Gastroesophageal sphincter (tissue), 4 donors: ENCODE measurements around the gene PVALB. TPM values are rescaled to one million over a fixed set of nuclear protein-coding genes. Genes with fewer than 3 reads are reported as not detected.

ENCODE experiments used
- ATAC-seq: fragments of 150-250 bp; one replicate; pipeline ENCODE4 v1.9.1; 2016; ENCODE audit warnings: mild to moderate bottlenecking, moderate library complexity
- H3K27ac ChIP-seq, 4 donors: fragments of 200-600 bp; sonication (generic) in 3 of 4; 1 replicate in 3 of 4; 2 replicates in 1 of 4; pipeline ENCODE4 v1.5.1; 2016 to 2019
- H3K27me3 ChIP-seq: fragments of 200-600 bp; sonication (generic); one replicate; pipeline ENCODE4 v1.5.1; 2019
- H3K36me3 ChIP-seq, 2 donors: fragments of 200-600 bp; sonication (generic); one replicate each; pipeline ENCODE4 v1.5.1; 2019; ENCODE audit warnings: control low read depth in 1 of 2
- H3K4me1 ChIP-seq, 3 donors: fragments of 200-600 bp; sonication (generic); 1 replicate in 2 of 3; 2 replicates in 1 of 3; pipeline ENCODE4 v1.5.1; 2016 to 2019; ENCODE audit warnings: control low read depth in 2 of 3
- H3K4me3 ChIP-seq, 2 donors: fragments of 200-600 bp; sonication (generic); one replicate each; pipeline ENCODE4 v1.5.1; 2019; ENCODE audit warnings: mild to moderate bottlenecking in 1 of 2, moderate library complexity in 1 of 2
- H3K9me3 ChIP-seq, 3 donors: fragments of 200-600 bp; sonication (generic); one replicate each; pipeline ENCODE4 v1.5.1; 2017 to 2019; ENCODE audit warnings: control low read depth in 2 of 3
- EP300 ChIP-seq: sonication (generic); formaldehyde crosslinking; IDR thresholded peaks from one replicate; pipeline ENCODE4 v1.6.1; 2017; ENCODE audit warnings: antibody characterized with exemption, mild to moderate bottlenecking
- POLR2A ChIP-seq, 2 donors: fragments of 450-650 bp; IDR thresholded peaks; one replicate each; pipeline ENCODE4 v1.6.1; 2017; ENCODE audit warnings: antibody characterized with exemption in 2 of 2, mild to moderate bottlenecking in 2 of 2, moderate library complexity in 1 of 2
- POLR2AphosphoS5 ChIP-seq: sonication (generic); formaldehyde crosslinking; IDR thresholded peaks from one replicate; pipeline ENCODE4 v1.6.1; 2017; ENCODE audit warnings: antibody characterized with exemption
- WGBS, 2 donors: methylation state at CpG; one replicate each; pipeline ENCODE4 v1.1.5; 2018; ENCODE audit warnings: low coverage in 1 of 2; 5-methylcytosine and 5-hydroxymethylcytosine counted together
- total RNA-seq, 4 donors: library from RNA; depleted of rRNA; stranded (reverse); fragments of >200 nt; gene quantifications; one replicate each; pipeline ENCODE4 v1.1.0, GENCODE V29; 2016
- TF ChIP-seq, protein P1 (sequence below), 4 experiments: fragments of 200-600 bp in 2 of 4; fragments of 450-650 bp in 2 of 4; sonication (generic) in 1 of 4; IDR thresholded peaks; one replicate each; pipeline ENCODE4 v1.5.1; 2017 to 2019; ENCODE audit warnings: antibody characterized with exemption in 4 of 4, mild to moderate bottlenecking in 2 of 4, moderate library complexity in 2 of 4

Gene PVALB
- total RNA-seq, 4 donors from 2014 or later, result not detected

DNA sequence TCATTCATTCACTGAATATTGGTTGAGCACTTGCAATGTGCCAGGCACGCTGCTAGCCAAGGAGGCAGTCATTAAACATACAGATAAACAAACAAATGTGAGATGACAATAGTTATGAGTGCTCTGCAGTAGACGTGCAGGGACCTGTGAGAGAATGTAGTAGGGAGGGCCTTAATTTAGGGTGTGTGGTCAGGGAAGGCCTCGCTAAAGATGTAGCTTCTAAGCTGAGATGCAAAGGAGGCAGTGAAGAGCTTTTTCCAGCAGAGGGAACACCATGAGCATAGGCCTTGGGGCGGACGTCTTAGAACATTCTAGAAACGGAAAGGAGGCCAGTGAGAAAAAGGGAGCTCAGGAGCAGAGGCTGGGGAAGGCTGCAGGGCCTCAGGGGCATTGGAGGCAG, 43.2 kb upstream of the PVALB start:
- H3K4me3 ChIP-seq, result no peak overlapping the region

GRCh38 chr22:36858966-36859365, 42.1 kb upstream of the PVALB start:
- WGBS, 2 donors, result 78 to 82% methylated on average over 2 of the region's 2 CpGs
- no peaks in the 10 kb centered on the region for H3K36me3 ChIP-seq
- H3K4me3 ChIP-seq, result no peak overlapping the region
- ATAC-seq, result no peak
- TF ChIP-seq POLR2A (IDR thresholded peaks at IDR 0.05) (no peak), POLR2AphosphoS5 (no peak), EP300 (no peak)
- TF ChIP-seq, protein P1, sequence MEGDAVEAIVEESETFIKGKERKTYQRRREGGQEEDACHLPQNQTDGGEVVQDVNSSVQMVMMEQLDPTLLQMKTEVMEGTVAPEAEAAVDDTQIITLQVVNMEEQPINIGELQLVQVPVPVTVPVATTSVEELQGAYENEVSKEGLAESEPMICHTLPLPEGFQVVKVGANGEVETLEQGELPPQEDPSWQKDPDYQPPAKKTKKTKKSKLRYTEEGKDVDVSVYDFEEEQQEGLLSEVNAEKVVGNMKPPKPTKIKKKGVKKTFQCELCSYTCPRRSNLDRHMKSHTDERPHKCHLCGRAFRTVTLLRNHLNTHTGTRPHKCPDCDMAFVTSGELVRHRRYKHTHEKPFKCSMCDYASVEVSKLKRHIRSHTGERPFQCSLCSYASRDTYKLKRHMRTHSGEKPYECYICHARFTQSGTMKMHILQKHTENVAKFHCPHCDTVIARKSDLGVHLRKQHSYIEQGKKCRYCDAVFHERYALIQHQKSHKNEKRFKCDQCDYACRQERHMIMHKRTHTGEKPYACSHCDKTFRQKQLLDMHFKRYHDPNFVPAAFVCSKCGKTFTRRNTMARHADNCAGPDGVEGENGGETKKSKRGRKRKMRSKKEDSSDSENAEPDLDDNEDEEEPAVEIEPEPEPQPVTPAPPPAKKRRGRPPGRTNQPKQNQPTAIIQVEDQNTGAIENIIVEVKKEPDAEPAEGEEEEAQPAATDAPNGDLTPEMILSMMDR (IDR thresholded peaks at IDR 0.05), result no peak
- H3K4me1 ChIP-seq, result peaks cover 0 to 12% (median 0%) of the 10 kb centered on the region in 3 donors
- peaks cover 25% of the 10 kb centered on the region for H3K27me3 ChIP-seq
- no peak overlapping the region for H3K27ac ChIP-seq
- no peaks in the 10 kb centered on the region for H3K9me3 ChIP-seq

More for the DNA sequence above, 43.2 kb upstream of the PVALB start:
- Histone ChIP-seq H3K27me3 (peaks cover 20% of the 10 kb centered on the region), H3K27ac (no peak overlapping the region), H3K36me3 (no peaks in the 10 kb centered on the region), H3K4me1 (peaks cover 0 to 12% (median 0%) of the 10 kb centered on the region in 3 donors), H3K9me3 (no peaks in the 10 kb centered on the region)
- WGBS, 2 donors, result 77% methylated on average over 6 of the region's 6 CpGs; no CpG with 5 or more reads in 1 of the 2 donors
- no peak for ATAC-seq
- TF ChIP-seq, protein P1 (IDR thresholded peaks at IDR 0.05), result no peak
- TF ChIP-seq POLR2AphosphoS5 (no peak), EP300 (no peak), POLR2A (IDR thresholded peaks at IDR 0.05) (no peak)

- no peak for ATAC-seq
- Histone ChIP-seq H3K27me3 (peaks cover 32% of the 10 kb centered on the region), H3K27ac (no peak overlapping the region), H3K36me3 (no peaks in the 10 kb centered on the region), H3K4me1 (peaks cover 0 to 17% (median 0%) of the 10 kb centered on the region in 3 donors), H3K4me3 (no peak overlapping the region), H3K9me3 (no peaks in the 10 kb centered on the region)
- TF ChIP-seq POLR2A (IDR thresholded peaks at IDR 0.05) (no peak), POLR2AphosphoS5 (no peak), EP300 (no peak)
- TF ChIP-seq, protein P1 (IDR thresholded peaks at IDR 0.05), result no peak
- WGBS, 2 donors, result 37 to 53% methylated on average over 2 to 8 of the region's 9 CpGs
Observed at GRCh38 chr22:36858156-36858555, 41.3 kb upstream of the PVALB start.

DNA sequence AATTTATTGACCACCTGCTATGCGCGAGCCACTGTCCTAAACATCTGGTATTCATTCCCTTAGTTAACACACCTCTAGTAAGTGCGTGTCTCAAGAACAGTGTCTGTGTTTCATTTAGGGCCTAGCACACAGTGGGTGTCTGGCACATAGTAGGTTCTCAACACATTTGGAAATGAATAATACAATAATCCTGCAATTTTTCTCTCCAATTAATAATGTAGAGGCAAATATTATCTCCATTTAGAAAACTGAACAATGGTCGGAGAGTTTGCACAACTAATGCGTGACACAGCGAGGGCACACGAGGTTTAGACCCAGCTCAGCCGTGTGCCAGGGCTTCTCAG, 39.9 kb upstream of the PVALB start:
- Histone ChIP-seq H3K4me3 (no peak overlapping the region), H3K27ac (no peak overlapping the region), H3K4me1 (peaks cover 0 to 18% (median 0%) of the 10 kb centered on the region in 3 donors), H3K36me3 (no peaks in the 10 kb centered on the region), H3K27me3 (peaks cover 40% of the 10 kb centered on the region), H3K9me3 (peaks cover 0 to 4% (median 0%) of the 10 kb centered on the region in 3 donors)
- WGBS, 2 donors, result 51 to 76% methylated on average over 4 to 5 of the region's 8 CpGs
- no peak for ATAC-seq
- TF ChIP-seq EP300, result no peak
- no peak for TF ChIP-seq POLR2A (IDR thresholded peaks at IDR 0.05)
- TF ChIP-seq, protein P1 (IDR thresholded peaks at IDR 0.05), result no peak
- TF ChIP-seq POLR2AphosphoS5, result no peak

DNA sequence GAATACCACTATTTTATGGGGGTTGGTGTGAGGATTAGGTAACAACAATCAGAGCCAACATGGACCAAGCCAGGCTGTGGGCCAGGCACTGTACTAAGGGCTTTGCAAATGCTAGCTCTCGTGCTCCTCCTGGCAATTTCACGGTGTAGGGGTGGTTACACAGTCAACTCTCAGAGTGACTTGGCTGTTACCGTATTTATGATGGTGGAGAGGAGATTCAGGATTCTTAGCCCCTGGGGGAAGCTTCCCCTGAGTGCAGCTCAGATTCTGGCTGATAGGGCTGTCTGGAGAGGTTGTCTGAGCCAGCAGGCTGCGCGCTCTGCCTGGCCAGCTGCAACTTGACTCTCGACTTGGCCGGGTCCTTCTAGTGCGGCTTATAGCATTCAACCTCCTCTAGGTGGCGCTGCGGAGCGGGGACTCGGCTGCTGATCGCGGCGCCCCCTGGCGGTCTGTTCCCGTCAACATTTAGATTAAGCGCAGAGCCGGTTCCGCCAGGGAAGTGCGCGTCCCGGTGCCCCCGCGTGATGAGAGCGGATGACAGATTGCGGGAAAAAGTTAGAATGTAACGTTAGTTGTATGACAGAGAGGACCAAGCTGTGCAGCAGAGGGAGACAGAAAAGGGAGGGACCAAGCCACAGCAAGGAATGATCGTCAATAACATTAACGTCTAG, 39.4 kb upstream of the PVALB start:
- Histone ChIP-seq H3K9me3 (peaks cover 0 to 4% (median 0%) of the 10 kb centered on the region in 3 donors), H3K27ac (no peak overlapping the region), H3K4me1 (peaks cover 0 to 18% (median 0%) of the 10 kb centered on the region in 3 donors), H3K36me3 (no peaks in the 10 kb centered on the region), H3K4me3 (no peak overlapping the region), H3K27me3 (peaks cover 45% of the 10 kb centered on the region)
- peak; percentile 18 for TF ChIP-seq POLR2AphosphoS5
- TF ChIP-seq POLR2A (IDR thresholded peaks at IDR 0.05), result no peak
- TF ChIP-seq, protein P1 (IDR thresholded peaks at IDR 0.05), result peak; percentile 99 to 100 (median 100)
- no peak for TF ChIP-seq EP300
- peak; percentile 88 for ATAC-seq
- WGBS, 2 donors, result 16 to 45% methylated on average over 4 of the region's 30 CpGs
